Thyroid gland (tissue), 4 donors: ENCODE data around the gene HSD17B1. TPM values are rescaled to one million over a fixed set of nuclear protein-coding genes. Genes with fewer than 3 reads are reported as not detected.

Experiments used
- DNase-seq, 2 donors: peaks; one replicate each; pipeline ENCODE4 v3.0.0-alpha.2; 2019
- H3K27ac ChIP-seq, 3 donors: fragments of 200-600 bp; sonication (generic); 1 replicate in 2 of 3; 2 replicates in 1 of 3; pipeline ENCODE4 v1.5.1; 2016 to 2019; ENCODE audit warnings: mild to moderate bottlenecking in 1 of 3, moderate library complexity in 1 of 3
- H3K27me3 ChIP-seq: fragments of 200-600 bp; sonication (generic); one replicate; pipeline ENCODE4 v1.5.1; 2019
- H3K36me3 ChIP-seq, 2 donors: fragments of 200-600 bp; sonication (generic); one replicate each; pipeline ENCODE4 v1.5.1; 2016 to 2019
- H3K4me1 ChIP-seq, 2 donors: fragments of 200-600 bp; sonication (generic); one replicate each; pipeline ENCODE4 v1.5.1; 2017 to 2019
- H3K4me3 ChIP-seq, 3 donors: fragments of 200-600 bp; sonication (generic); replicated peaks in 1 of 3; 1 replicate in 2 of 3; 2 replicates in 1 of 3; pipeline ENCODE4 v1.5.1; 2016; ENCODE audit warnings: mild to moderate bottlenecking in 1 of 3
- H3K9me3 ChIP-seq: fragments of 200-600 bp; sonication (generic); one replicate; pipeline ENCODE4 v1.5.1; 2017
- CTCF ChIP-seq, 6 experiments: fragments of 200-600 bp in 3 of 6; fragments of 450-650 bp in 3 of 6; sonication (generic) in 3 of 6; IDR thresholded peaks; one replicate each; pipeline ENCODE4 v1.5.1; 2016 to 2019; ENCODE audit warnings: antibody characterized with exemption in 6 of 6, mild to moderate bottlenecking in 2 of 6, inconsistent platforms in 1 of 6, moderate library complexity in 1 of 6
- POLR2A ChIP-seq, 2 donors: fragments of 450-650 bp; IDR thresholded peaks; one replicate each; pipeline ENCODE4 v1.6.1; 2017; ENCODE audit warnings: antibody characterized with exemption in 2 of 2, mild to moderate bottlenecking in 2 of 2, moderate library complexity in 1 of 2
- WGBS, 2 donors: methylation state at CpG; one replicate each; pipeline ENCODE4 v1.1.5; 2017; 5-methylcytosine and 5-hydroxymethylcytosine counted together
- intact Hi-C: fragments of 100-400 bp; cut with DNase I; formaldehyde crosslinking; loops from one replicate; pipeline ENCODE4 v1.15.1; 2023
- total RNA-seq, 4 donors: library from RNA; depleted of rRNA; stranded (reverse); fragments of >200 nt; gene quantifications; one replicate each; pipeline ENCODE4 v1.2.3, GENCODE V29; 2016

Gene HSD17B1
- total RNA-seq, 4 donors from 2014 or later = 0.21 to 4.1 (median 1.3) TPM

- no peak overlapping the region for H3K4me3 ChIP-seq
- H3K27ac ChIP-seq = peak overlapping the region in 1 of 3 donors; percentile 76
- peaks cover 9 to 13% of the 10 kb centered on the region in 2 donors for H3K36me3 ChIP-seq
- TF ChIP-seq POLR2A (IDR thresholded peaks at IDR 0.05) = no peak
- no peak for TF ChIP-seq CTCF (IDR thresholded peaks at IDR 0.05)
- WGBS, 2 donors = 87 to 92% methylated on average over 8 of the region's 8 CpGs
- H3K27me3 ChIP-seq = no peaks in the 10 kb centered on the region
- no peak for DNase-seq
- H3K9me3 ChIP-seq = no peaks in the 10 kb centered on the region
- peaks cover 14 to 59% of the 10 kb centered on the region in 2 donors for H3K4me1 ChIP-seq
- intact Hi-C loops = loop anchor here (5.0 kb wide), 1 partner anchor 93 kb away; the partner anchor contains the start of gene CAVIN1
These were observed 37.9 kb upstream of the HSD17B1 start for GRCh38 chr17:42514867-42515266.

GRCh38 chr17:42517516-42517915, 35.2 kb upstream of the HSD17B1 start:
- TF ChIP-seq CTCF (IDR thresholded peaks at IDR 0.05) (peak; percentile 73 to 86 (median 76)), POLR2A (IDR thresholded peaks at IDR 0.05) (no peak)
- Histone ChIP-seq H3K9me3 (no peaks in the 10 kb centered on the region), H3K4me3 (no peak overlapping the region), H3K27me3 (no peaks in the 10 kb centered on the region), H3K4me1 (peaks cover 24 to 68% of the 10 kb centered on the region in 2 donors), H3K27ac (peak overlapping the region in 2 of 3 donors; percentile 93 to 99), H3K36me3 (peaks cover 9 to 22% of the 10 kb centered on the region in 2 donors)
- DNase-seq = peak; percentile 70 to 78
- WGBS, 2 donors = 35 to 36% methylated on average over 5 to 9 of the region's 9 CpGs
- intact Hi-C loops = loop anchor here (5.0 kb wide), 1 partner anchor 95 kb away; the partner anchor contains the start of gene CAVIN1

GRCh38 chr17:42518046-42518754, 34.5 kb upstream of the HSD17B1 start:
- intact Hi-C loops = loop anchor here (5.0 kb wide), 1 partner anchor 96 kb away; the partner anchor contains the start of gene CAVIN1
- 58 to 74% methylated on average over 9 of the region's 9 CpGs for WGBS, 2 donors

GRCh38 chr17:42518755-42519545, 33.8 kb upstream of the HSD17B1 start:
- 49% methylated on average over 5 to 6 of the region's 6 CpGs for WGBS, 2 donors
- Histone ChIP-seq H3K27ac (peak overlapping the region; percentile 93 to 99 (median 96)), H3K4me3 (no peak overlapping the region), H3K27me3 (no peaks in the 10 kb centered on the region), H3K4me1 (peaks cover 24 to 61% of the 10 kb centered on the region in 2 donors), H3K9me3 (no peaks in the 10 kb centered on the region), H3K36me3 (peaks cover 9 to 22% of the 10 kb centered on the region in 2 donors)
- no peak for DNase-seq
- intact Hi-C loops = loop anchor here (5.0 kb wide), 1 partner anchor 97 kb away; the partner anchor contains the start of gene CAVIN1
- TF ChIP-seq POLR2A (IDR thresholded peaks at IDR 0.05) = no peak
- no peak for TF ChIP-seq CTCF (IDR thresholded peaks at IDR 0.05)

More at GRCh38 chr17:42518046-42518754, 34.5 kb upstream of the HSD17B1 start:
- Histone ChIP-seq H3K4me3 (no peak overlapping the region), H3K4me1 (peaks cover 24 to 68% of the 10 kb centered on the region in 2 donors), H3K9me3 (no peaks in the 10 kb centered on the region), H3K27me3 (no peaks in the 10 kb centered on the region), H3K27ac (peak overlapping the region; percentile 93 to 99 (median 96)), H3K36me3 (peaks cover 9 to 24% of the 10 kb centered on the region in 2 donors)
- peak; percentile 47 to 61 for DNase-seq
- no peak for TF ChIP-seq POLR2A (IDR thresholded peaks at IDR 0.05)
- no peak for TF ChIP-seq CTCF (IDR thresholded peaks at IDR 0.05)
